Measurements from ENCODE around the gene R3HDML. TPM values are rescaled to one million over a fixed set of nuclear protein-coding genes. Genes with fewer than 3 reads are reported as not detected.
"Not testable (repeated sequence)": the region's sequence is repeated elsewhere in the genome, so short reads cannot be mapped to it uniquely, and the experiment has no call there.

The R3HDML gene
- total RNA-seq, 1 experiment from 2014 or later: not detected

DNA sequence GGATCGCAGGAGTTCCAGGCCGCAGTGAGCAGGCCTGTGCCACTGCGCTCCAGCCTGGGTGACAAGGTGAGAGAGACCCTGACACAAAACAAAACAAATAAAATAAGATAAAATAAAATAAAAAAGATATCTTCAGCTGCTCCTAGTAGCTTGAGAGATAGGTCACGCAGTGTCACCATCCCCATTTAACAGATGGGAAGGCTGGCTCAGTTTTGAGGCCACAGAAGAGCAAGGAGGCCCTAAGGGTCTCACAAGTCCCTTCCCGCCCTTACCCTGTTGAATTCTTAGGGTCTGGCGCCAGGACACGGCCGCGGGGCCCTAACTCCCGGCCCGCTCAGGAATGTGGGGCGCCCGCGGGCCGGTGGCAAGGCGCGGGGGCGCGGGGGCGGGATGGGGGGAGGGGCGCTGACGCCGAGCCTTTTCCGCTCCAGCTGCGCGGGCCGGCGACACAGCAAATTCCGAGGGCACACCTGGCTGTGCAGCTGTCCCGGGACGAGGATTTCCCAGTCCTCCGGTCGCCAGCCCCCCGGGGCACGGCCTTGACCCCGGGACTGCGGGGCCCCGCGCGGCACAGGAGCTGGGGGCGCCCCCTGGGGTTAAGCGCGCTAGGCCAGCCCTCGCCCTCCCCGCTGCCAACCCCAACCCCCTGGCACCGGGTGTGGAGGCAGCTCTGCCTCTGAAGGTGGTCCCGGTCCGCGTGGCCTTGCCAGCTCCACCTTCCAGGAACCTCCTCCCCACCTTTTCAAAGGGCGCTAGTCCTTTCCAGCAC lies 10.3 kb upstream of the R3HDML start:
- TF ChIP-seq, protein P1, sequence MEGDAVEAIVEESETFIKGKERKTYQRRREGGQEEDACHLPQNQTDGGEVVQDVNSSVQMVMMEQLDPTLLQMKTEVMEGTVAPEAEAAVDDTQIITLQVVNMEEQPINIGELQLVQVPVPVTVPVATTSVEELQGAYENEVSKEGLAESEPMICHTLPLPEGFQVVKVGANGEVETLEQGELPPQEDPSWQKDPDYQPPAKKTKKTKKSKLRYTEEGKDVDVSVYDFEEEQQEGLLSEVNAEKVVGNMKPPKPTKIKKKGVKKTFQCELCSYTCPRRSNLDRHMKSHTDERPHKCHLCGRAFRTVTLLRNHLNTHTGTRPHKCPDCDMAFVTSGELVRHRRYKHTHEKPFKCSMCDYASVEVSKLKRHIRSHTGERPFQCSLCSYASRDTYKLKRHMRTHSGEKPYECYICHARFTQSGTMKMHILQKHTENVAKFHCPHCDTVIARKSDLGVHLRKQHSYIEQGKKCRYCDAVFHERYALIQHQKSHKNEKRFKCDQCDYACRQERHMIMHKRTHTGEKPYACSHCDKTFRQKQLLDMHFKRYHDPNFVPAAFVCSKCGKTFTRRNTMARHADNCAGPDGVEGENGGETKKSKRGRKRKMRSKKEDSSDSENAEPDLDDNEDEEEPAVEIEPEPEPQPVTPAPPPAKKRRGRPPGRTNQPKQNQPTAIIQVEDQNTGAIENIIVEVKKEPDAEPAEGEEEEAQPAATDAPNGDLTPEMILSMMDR (IDR thresholded peaks at IDR 0.05; ENCODE audit: unreplicated experiment): no peak
- Mint-ChIP-seq H3K36me3 (ENCODE audit: insufficient read depth, unreplicated experiment) (peaks cover 4% of the 10 kb centered on the region), H3K4me3 (ENCODE audit: low read depth, unreplicated experiment) (peak overlapping the region; percentile 21), H3K9me3 (ENCODE audit: low read depth, unreplicated experiment) (no peaks in the 10 kb centered on the region), H3K27me3 (ENCODE audit: unreplicated experiment) (peaks cover 10% of the 10 kb centered on the region), H3K27ac (ENCODE audit: unreplicated experiment) (no peak overlapping the region), H3K4me1 (ENCODE audit: low read depth, unreplicated experiment) (no peaks in the 10 kb centered on the region)
- intact Hi-C loops (cut with micrococcal nuclease; ENCODE audit: unreplicated experiment): no loop called here
- BruUV-seq (replicated peaks): no TSS peak
- CTCF ChIA-PET: interaction anchor here (0.5 to 1.2 kb wide), 4 partner anchors 11 to 162 kb away, joined by 3 to 7 read pairs (median 3); partner anchors contain the start of gene R3HDML
- DNase-seq: peak; percentile 30

DNA sequence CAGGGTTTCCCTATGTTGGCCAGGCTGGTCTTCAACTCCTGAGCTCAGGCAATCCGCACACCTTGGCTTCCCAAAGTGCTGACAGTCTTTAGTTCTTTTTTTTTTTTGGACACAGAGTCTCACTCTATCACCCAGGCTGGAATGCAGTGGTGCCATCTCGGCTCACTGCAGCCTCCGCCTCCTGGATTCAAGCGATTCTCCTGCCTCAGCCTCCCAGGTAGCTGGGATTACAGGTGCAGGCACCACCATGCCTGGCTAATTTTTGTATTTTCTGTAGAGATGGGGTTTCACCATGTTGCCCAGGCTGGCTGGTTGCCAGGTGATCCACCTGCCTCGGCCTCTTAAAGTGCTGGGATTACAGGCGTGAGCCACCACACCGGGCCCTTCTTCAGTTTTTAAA lies 9.1 kb upstream of the R3HDML start:
- CTCF ChIA-PET: interaction anchor here (0.9 to 1.2 kb wide), 2 partner anchors 12 to 17 kb away, joined by 3 to 4 read pairs; partner anchors contain the start of gene FITM2
- H3K9me3 Mint-ChIP-seq (ENCODE audit: low read depth, unreplicated experiment); H3K27me3 Mint-ChIP-seq (ENCODE audit: unreplicated experiment); BruUV-seq (replicated peaks); intact Hi-C loops (cut with micrococcal nuclease; ENCODE audit: unreplicated experiment); DNase-seq; H3K4me1 Mint-ChIP-seq (ENCODE audit: low read depth, unreplicated experiment); H3K27ac Mint-ChIP-seq (ENCODE audit: unreplicated experiment); H3K36me3 Mint-ChIP-seq (ENCODE audit: insufficient read depth, unreplicated experiment): not testable (repeated sequence)
- peak overlapping the region; percentile 21 for H3K4me3 Mint-ChIP-seq (ENCODE audit: low read depth, unreplicated experiment)

DNA sequence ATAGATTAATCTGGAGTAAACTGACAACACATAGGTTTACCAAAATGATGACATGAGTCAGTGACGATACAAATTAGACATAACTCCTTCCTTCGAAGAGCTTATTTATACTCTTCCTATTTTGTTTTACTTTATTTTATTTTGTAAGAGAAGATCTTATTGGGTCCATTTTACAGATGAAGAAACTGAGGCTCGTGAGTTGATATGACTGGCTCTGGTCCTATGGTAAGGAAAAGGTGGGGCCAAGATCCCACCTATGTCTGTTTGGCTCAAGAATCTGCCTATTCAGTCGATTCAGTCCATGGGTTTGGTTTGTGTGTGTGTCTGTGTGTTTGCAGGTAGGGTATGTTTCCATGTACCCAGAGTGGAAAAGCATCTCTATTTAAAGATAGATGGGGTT lies 8.4 kb upstream of the R3HDML start:
- Mint-ChIP-seq H3K36me3 (ENCODE audit: insufficient read depth, unreplicated experiment) (peaks cover 4% of the 10 kb centered on the region), H3K4me1 (ENCODE audit: low read depth, unreplicated experiment) (no peaks in the 10 kb centered on the region), H3K27ac (ENCODE audit: unreplicated experiment) (no peak overlapping the region), H3K9me3 (ENCODE audit: low read depth, unreplicated experiment) (no peaks in the 10 kb centered on the region), H3K27me3 (ENCODE audit: unreplicated experiment) (peaks cover 14% of the 10 kb centered on the region), H3K4me3 (ENCODE audit: low read depth, unreplicated experiment) (no peak overlapping the region)
- DNase-seq: no peak
- CTCF ChIA-PET: interaction anchor here (0.9 to 1.2 kb wide), 2 partner anchors 11 to 17 kb away, joined by 3 to 4 read pairs; partner anchors contain the start of gene FITM2
- TF ChIP-seq, protein P1 (IDR thresholded peaks at IDR 0.05; ENCODE audit: unreplicated experiment): no peak
- BruUV-seq (replicated peaks): no TSS peak
- intact Hi-C loops (cut with micrococcal nuclease; ENCODE audit: unreplicated experiment): no loop called here

DNA sequence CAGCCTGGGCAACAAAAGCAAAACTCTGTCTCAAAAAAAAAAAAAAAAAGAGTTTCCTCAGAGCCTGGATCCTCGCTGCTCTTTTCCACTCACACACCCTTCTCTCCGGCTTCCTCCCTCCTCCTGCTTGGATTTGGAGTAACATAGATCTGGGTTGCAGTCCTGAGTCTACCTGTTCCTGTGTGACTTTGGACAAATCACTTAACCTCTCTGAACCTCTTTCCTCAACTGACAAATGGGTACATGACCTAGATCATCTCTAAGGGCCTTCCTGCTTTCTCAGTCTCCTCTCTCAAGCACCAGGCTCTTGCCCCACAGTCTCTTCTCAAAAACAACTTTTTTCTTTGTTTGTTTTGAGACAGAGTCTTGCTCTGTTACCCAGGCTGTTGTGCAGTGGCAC lies 5.6 kb upstream of the R3HDML start:
- Mint-ChIP-seq H3K4me3 (ENCODE audit: low read depth, unreplicated experiment) (no peak overlapping the region), H3K9me3 (ENCODE audit: low read depth, unreplicated experiment) (no peaks in the 10 kb centered on the region), H3K4me1 (ENCODE audit: low read depth, unreplicated experiment) (no peaks in the 10 kb centered on the region), H3K27ac (ENCODE audit: unreplicated experiment) (no peak overlapping the region), H3K36me3 (ENCODE audit: insufficient read depth, unreplicated experiment) (no peaks in the 10 kb centered on the region), H3K27me3 (ENCODE audit: unreplicated experiment) (peaks cover 42% of the 10 kb centered on the region)
- BruUV-seq (replicated peaks): no TSS peak
- TF ChIP-seq, protein P1 (IDR thresholded peaks at IDR 0.05; ENCODE audit: unreplicated experiment): no peak
- CTCF ChIA-PET: no interaction called here
- no peak for DNase-seq
- intact Hi-C loops (cut with micrococcal nuclease; ENCODE audit: unreplicated experiment): no loop called here

DNA sequence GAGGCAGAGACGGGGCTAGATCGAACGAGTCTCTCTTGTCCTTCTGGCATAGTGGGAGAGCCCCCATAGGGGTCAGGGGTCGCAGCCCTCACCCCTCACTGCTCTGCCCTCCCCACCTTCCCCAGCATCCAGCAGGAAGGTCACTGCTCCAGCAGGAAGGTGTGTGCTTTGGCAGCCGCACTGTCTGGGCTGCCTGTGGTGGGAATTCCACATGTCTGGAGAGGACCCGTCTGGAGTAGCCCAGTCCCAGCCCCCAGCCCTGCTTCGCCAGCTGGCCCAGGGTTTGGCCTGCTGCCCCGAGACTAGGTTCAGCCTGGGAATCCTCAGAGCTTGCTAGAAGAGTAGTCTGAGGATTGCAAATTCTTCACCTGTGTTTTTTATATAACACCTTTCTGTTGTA lies 2.5 kb upstream of the R3HDML start:
- Mint-ChIP-seq H3K36me3 (ENCODE audit: insufficient read depth, unreplicated experiment) (no peaks in the 10 kb centered on the region), H3K9me3 (ENCODE audit: low read depth, unreplicated experiment) (no peaks in the 10 kb centered on the region), H3K27me3 (ENCODE audit: unreplicated experiment) (peaks cover 55% of the 10 kb centered on the region), H3K4me3 (ENCODE audit: low read depth, unreplicated experiment) (no peak overlapping the region), H3K4me1 (ENCODE audit: low read depth, unreplicated experiment) (no peaks in the 10 kb centered on the region), H3K27ac (ENCODE audit: unreplicated experiment) (no peak overlapping the region)
- TF ChIP-seq, protein P1 (IDR thresholded peaks at IDR 0.05; ENCODE audit: unreplicated experiment): no peak
- no TSS peak for BruUV-seq (replicated peaks)
- intact Hi-C loops (cut with micrococcal nuclease; ENCODE audit: unreplicated experiment): no loop called here
- no peak for DNase-seq
- CTCF ChIA-PET: no interaction called here
